Measurements from ENCODE around the gene S100P. TPM values are rescaled to one million over a fixed set of nuclear protein-coding genes. Genes with fewer than 3 reads are reported as not detected.
"Not testable (repeated sequence)": the region's sequence is repeated elsewhere in the genome, so short reads cannot be mapped to it uniquely, and the experiment has no call there.

Gene S100P
- total RNA-seq, 2 experiments from 2014 or later, result 165 to 176 TPM

DNA sequence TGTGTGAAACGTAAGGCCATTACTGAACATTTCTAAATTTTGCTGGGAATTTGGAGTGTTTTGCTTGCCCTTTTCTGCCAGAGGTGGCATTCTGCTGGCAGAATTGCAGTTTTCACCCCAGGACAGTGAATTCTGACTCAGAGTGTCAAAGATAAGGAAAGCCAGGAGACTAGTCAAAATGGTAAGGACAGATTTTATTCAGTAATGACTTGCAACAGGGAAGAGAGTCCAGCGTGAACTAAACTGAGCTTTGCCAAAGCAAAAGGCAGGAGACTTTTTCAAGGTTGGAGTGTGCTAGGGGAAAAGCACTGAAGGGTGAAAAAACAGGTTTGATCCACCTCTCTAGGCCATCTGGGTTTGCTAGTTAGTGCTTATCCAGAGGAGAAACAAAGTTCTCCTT is 33.8 kb upstream of the S100P start:
- CTCF ChIA-PET, result interaction anchor here (1.1 to 2.0 kb wide), 3 partner anchors 15 to 214 kb away, joined by 3 to 9 read pairs (median 8); no protein-coding TSS in a partner anchor
- peaks cover 2% of the 10 kb centered on the region for H3K9me3 Mint-ChIP-seq
- H3K27ac Mint-ChIP-seq, result no peak overlapping the region
- H3K4me1 Mint-ChIP-seq, result peaks cover 8% of the 10 kb centered on the region
- POLR2A ChIA-PET, result interaction anchor here (3.3 kb wide), 1 partner anchor 14 kb away, joined by 17 read pairs; a partner anchor contains a TSS
- H3K36me3 Mint-ChIP-seq (ENCODE audit: low read depth), result no peaks in the 10 kb centered on the region
- no peak overlapping the region for H3K4me3 Mint-ChIP-seq
- H3K27me3 Mint-ChIP-seq, result peaks cover 45% of the 10 kb centered on the region
- no peak for DNase-seq

DNA sequence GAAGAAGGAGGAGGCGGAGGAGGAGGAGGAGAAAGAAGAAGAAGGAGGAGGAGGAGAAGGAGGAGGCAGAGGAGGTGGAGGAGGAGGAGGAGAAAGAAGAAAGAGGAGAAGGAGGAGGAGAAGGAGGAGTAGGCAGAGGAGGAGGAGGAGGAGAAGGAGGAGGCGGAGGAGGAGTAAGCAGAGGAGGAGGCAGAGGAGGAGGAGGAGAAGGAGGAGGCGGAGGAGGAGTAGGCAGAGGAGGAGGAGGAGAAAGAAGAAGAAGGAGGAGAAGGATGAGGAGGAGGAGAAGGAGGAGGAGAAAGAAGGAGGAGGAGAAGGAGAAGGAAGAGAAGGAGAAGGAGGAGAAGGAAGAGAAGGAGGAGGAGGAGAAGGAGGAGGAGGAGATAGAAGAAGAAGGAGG is 33.2 kb upstream of the S100P start:
- no peak overlapping the region for H3K4me3 Mint-ChIP-seq
- no peak overlapping the region for H3K27ac Mint-ChIP-seq
- no peak for DNase-seq
- peaks cover 45% of the 10 kb centered on the region for H3K27me3 Mint-ChIP-seq
- H3K36me3 Mint-ChIP-seq (ENCODE audit: low read depth), result no peaks in the 10 kb centered on the region
- POLR2A ChIA-PET, result interaction anchor here (3.3 kb wide), 1 partner anchor 14 kb away, joined by 17 read pairs; a partner anchor contains a TSS
- peaks cover 2% of the 10 kb centered on the region for H3K9me3 Mint-ChIP-seq
- H3K4me1 Mint-ChIP-seq, result peaks cover 8% of the 10 kb centered on the region
- CTCF ChIA-PET, result no interaction called here

DNA sequence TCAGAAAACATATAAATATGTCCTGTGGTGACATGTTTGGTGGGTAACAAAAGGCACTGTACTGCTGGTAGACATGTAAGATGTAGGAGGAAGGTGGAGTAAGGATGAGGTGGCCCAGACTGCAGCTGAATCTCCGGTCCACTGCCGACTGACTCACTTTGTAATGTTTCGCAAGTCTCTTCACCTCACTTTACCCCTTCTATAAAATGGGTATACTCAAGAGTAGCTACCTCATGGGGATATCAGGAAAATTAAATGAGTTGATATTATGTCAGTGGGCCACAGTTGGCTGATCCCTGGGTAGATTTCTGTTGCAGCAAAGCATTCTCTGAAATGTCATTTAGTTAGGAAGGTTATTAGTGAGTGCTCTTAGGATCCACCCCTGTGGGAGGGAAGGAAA is 31.1 kb upstream of the S100P start:
- CTCF ChIA-PET, result interaction anchor here (0.5 to 1.0 kb wide), 2 partner anchors 11 to 211 kb away, joined by 3 to 4 read pairs; no protein-coding TSS in a partner anchor
- Mint-ChIP-seq H3K27ac (no peak overlapping the region), H3K36me3 (ENCODE audit: low read depth) (no peaks in the 10 kb centered on the region), H3K9me3 (no peaks in the 10 kb centered on the region), H3K4me1 (peaks cover 8% of the 10 kb centered on the region), H3K27me3 (peaks cover 45% of the 10 kb centered on the region), H3K4me3 (no peak overlapping the region)
- no peak for DNase-seq
- POLR2A ChIA-PET, result interaction anchor here (2.2 to 2.5 kb wide), 2 partner anchors 20 to 22 kb away, joined by 10 read pairs; partner anchors contain the start of gene MRFAP1

- POLR2A ChIA-PET, result interaction anchor here (1.0 to 2.8 kb wide), 5 partner anchors 10 to 53 kb away, joined by 3 to 20 read pairs (median 10); partner anchors contain the start of gene MRFAP1
- no peak overlapping the region for H3K27ac Mint-ChIP-seq
- peaks cover 39% of the 10 kb centered on the region for H3K27me3 Mint-ChIP-seq
- no peaks in the 10 kb centered on the region for H3K36me3 Mint-ChIP-seq (ENCODE audit: low read depth)
- CTCF ChIA-PET, result interaction anchor here (1.0 to 1.6 kb wide), 7 partner anchors 9 to 53 kb away, joined by 3 to 6 read pairs (median 4); partner anchors contain the start of gene MRFAP1L1
- no peak for DNase-seq
- peak overlapping the region; percentile 32 for H3K4me3 Mint-ChIP-seq
- peaks cover 5% of the 10 kb centered on the region for H3K4me1 Mint-ChIP-seq
- H3K9me3 Mint-ChIP-seq, result no peaks in the 10 kb centered on the region
Measured at GRCh38 chr4:6663596-6664393, 29.9 kb upstream of the S100P start.

- Mint-ChIP-seq H3K27ac (no peak overlapping the region), H3K4me1 (no peaks in the 10 kb centered on the region), H3K4me3 (no peak overlapping the region), H3K27me3 (peaks cover 33% of the 10 kb centered on the region), H3K36me3 (ENCODE audit: low read depth) (no peaks in the 10 kb centered on the region), H3K9me3 (no peaks in the 10 kb centered on the region)
- no peak for DNase-seq
- CTCF ChIA-PET, result interaction anchor here (1.0 kb wide), 1 partner anchor 24 kb away, joined by 3 read pairs; no protein-coding TSS in a partner anchor
- POLR2A ChIA-PET, result interaction anchor here (2.5 to 2.8 kb wide), 2 partner anchors 8 to 25 kb away, joined by 10 to 20 read pairs; partner anchors contain the start of gene MRFAP1
Measured at GRCh38 chr4:6665320-6665654, 28.4 kb upstream of the S100P start.

DNA sequence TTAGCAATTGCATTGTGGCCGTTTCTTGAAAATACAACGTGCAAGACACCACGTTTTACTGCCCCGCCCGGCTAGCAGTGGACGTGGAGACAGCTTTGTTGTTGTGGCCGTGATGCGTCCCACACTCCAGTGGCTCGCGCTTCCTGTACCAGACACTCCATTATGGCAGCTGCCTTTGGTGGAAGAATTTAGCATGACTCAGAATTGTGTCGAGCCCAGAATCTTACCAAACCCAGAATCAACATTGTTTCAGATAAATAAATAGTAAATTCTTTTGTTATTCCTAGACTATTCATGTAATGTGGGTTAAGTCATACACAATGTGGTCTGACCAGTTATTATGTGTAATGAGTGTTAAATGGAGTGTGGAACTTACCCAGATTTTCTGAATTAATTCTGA is 25.3 kb upstream of the S100P start:
- H3K4me1 Mint-ChIP-seq, result peaks cover 4% of the 10 kb centered on the region
- H3K36me3 Mint-ChIP-seq (ENCODE audit: low read depth), result no peaks in the 10 kb centered on the region
- peaks cover 6% of the 10 kb centered on the region for H3K27me3 Mint-ChIP-seq
- no peak for DNase-seq
- ChIA-PET POLR2A (no interaction called here), CTCF (no interaction called here)
- H3K4me3 Mint-ChIP-seq, result no peak overlapping the region
- H3K27ac Mint-ChIP-seq, result no peak overlapping the region
- H3K9me3 Mint-ChIP-seq, result no peaks in the 10 kb centered on the region

- Mint-ChIP-seq H3K27me3 (no peaks in the 10 kb centered on the region), H3K9me3 (no peaks in the 10 kb centered on the region), H3K4me1 (peaks cover 28% of the 10 kb centered on the region), H3K27ac (no peak overlapping the region), H3K36me3 (ENCODE audit: low read depth) (peaks cover 29% of the 10 kb centered on the region), H3K4me3 (no peak overlapping the region)
- ChIA-PET POLR2A (interaction anchor here (1.1 to 8.1 kb wide), 4 partner anchors 20 to 38 kb away, joined by 3 to 374 read pairs (median 75); partner anchors contain the start of genes MRFAP1, MRFAP1L1 and S100P), CTCF (interaction anchor here (1.1 to 6.8 kb wide), 3 partner anchors 20 to 47 kb away, joined by 3 to 180 read pairs (median 74); partner anchors contain the start of genes BLOC1S4 and S100P)
- DNase-seq, result no peak
Measured at GRCh38 chr4:6671648-6672047, 22.0 kb upstream of the S100P start.

DNA sequence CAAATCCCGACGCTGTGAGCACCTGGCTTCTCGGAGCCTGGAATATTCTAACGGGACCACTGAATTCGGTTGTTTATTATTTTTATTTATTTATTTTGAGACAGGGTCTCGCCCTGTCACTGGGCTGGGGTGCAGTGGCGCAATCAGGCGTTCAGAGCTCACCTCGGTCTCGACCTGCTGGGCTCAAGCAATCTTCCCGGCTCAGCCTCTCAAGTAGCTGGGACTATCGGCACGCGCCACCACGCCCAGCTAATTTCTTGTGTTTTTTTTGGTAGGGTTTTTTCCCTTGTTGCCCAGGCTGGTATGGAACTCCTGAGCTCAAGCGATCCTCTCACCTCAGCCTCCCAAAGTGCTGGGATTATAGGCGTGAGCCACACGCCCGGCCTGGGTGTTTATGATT is 21.5 kb upstream of the S100P start:
- peaks cover 34% of the 10 kb centered on the region for H3K36me3 Mint-ChIP-seq (ENCODE audit: low read depth)
- no peaks in the 10 kb centered on the region for H3K27me3 Mint-ChIP-seq
- H3K4me1 Mint-ChIP-seq, result peaks cover 33% of the 10 kb centered on the region
- H3K27ac Mint-ChIP-seq, result no peak overlapping the region
- POLR2A ChIA-PET, result interaction anchor here (1.1 to 8.1 kb wide), 7 partner anchors 8 to 237 kb away, joined by 3 to 374 read pairs (median 20); partner anchors contain the start of genes BLOC1S4, MRFAP1, MRFAP1L1 and S100P
- no peak overlapping the region for H3K4me3 Mint-ChIP-seq
- no peak for DNase-seq
- no peaks in the 10 kb centered on the region for H3K9me3 Mint-ChIP-seq
- CTCF ChIA-PET, result interaction anchor here (1.1 to 6.8 kb wide), 3 partner anchors 20 to 46 kb away, joined by 3 to 180 read pairs (median 74); partner anchors contain the start of genes BLOC1S4 and S100P

- not testable (repeated sequence) for H3K27me3 Mint-ChIP-seq, H3K9me3 Mint-ChIP-seq, DNase-seq, H3K4me3 Mint-ChIP-seq, H3K27ac Mint-ChIP-seq
- Mint-ChIP-seq H3K4me1 (peaks cover 39% of the 10 kb centered on the region), H3K36me3 (ENCODE audit: low read depth) (peaks cover 39% of the 10 kb centered on the region)
- ChIA-PET CTCF (interaction anchor here (1.0 to 6.8 kb wide), 10 partner anchors 8 to 395 kb away, joined by 3 to 180 read pairs (median 28); partner anchors contain the start of genes BLOC1S4, GRPEL1, MRFAP1 and MRFAP1L1), POLR2A (interaction anchor here (0.8 to 8.1 kb wide), 21 partner anchors 8 to 492 kb away, joined by 3 to 374 read pairs (median 6); partner anchors contain the start of genes BLOC1S4, GRPEL1, MAN2B2 and MRFAP1)
Measured at GRCh38 chr4:6672541-6673190, 21.0 kb upstream of the S100P start.

- peak; percentile 58 for DNase-seq
- ChIA-PET POLR2A (interaction anchor here (0.8 to 8.1 kb wide), 24 partner anchors 9 to 493 kb away, joined by 3 to 374 read pairs (median 6); partner anchors contain the start of genes BLOC1S4, GRPEL1, MAN2B2 and MRFAP1), CTCF (interaction anchor here (1.0 to 6.8 kb wide), 10 partner anchors 9 to 395 kb away, joined by 3 to 180 read pairs (median 28); partner anchors contain the start of genes BLOC1S4, GRPEL1, MRFAP1 and MRFAP1L1)
- H3K27me3 Mint-ChIP-seq, H3K9me3 Mint-ChIP-seq: not testable (repeated sequence)
- peaks cover 41% of the 10 kb centered on the region for H3K36me3 Mint-ChIP-seq (ENCODE audit: low read depth)
- H3K27ac Mint-ChIP-seq, result peak overlapping the region; percentile 96
- peaks cover 41% of the 10 kb centered on the region for H3K4me1 Mint-ChIP-seq
- peak overlapping the region; percentile 97 for H3K4me3 Mint-ChIP-seq
Measured at GRCh38 chr4:6673191-6673659, 20.5 kb upstream of the S100P start.

DNA sequence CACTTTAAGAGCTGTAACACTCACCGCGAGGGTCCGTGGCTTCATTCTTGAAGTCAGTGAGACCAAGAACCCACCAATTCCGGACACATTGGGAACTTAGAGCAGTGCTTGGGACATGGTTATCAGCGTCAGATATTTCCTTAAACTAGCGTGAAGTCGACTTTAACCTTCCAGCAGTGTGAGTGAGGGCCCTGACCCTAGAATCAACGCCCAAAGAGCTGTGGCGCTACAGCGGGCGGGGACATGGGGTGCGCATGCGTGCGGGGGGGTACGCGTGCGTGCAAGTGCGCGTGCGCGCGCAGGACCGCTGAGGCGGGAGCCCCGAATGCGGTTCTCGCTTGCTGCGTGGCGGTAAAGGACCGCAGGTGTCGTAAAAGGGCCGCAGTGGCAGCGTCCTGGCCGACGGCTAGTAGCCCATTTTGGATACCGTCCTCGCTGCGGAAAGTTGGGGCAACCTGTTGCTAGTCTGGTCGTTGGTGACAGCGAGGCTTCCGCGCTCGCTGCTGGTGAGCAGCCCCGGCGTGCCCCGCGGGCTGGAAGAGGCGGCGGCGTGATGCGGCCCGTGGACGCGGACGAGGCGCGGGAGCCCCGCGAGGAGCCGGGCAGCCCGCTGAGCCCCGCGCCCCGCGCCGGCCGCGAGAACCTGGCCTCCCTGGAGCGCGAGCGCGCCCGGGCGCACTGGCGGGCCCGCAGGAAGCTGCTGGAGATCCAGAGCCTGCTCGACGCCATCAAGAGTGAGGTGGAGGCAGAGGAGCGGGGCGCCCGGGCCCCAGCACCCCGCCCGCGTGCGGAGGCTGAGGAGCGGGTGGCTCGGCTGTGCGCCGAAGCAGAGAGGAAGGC is 19.8 kb upstream of the S100P start:
- H3K9me3 Mint-ChIP-seq, result no peaks in the 10 kb centered on the region
- ChIA-PET POLR2A (interaction anchor here (0.6 to 8.1 kb wide), 35 partner anchors 10 to 493 kb away, joined by 3 to 374 read pairs (median 5); partner anchors contain the start of genes BLOC1S4, GRPEL1, MAN2B2 and MRFAP1), CTCF (interaction anchor here (1.0 to 6.8 kb wide), 18 partner anchors 10 to 396 kb away, joined by 3 to 180 read pairs (median 7); partner anchors contain the start of genes BLOC1S4, GRPEL1, MAN2B2 and MRFAP1)
- peak overlapping the region; percentile 96 for H3K27ac Mint-ChIP-seq
- H3K4me3 Mint-ChIP-seq, result peak overlapping the region; percentile 97
- peaks cover 48% of the 10 kb centered on the region for H3K4me1 Mint-ChIP-seq
- peak; percentile 95 for DNase-seq
- peaks cover 48% of the 10 kb centered on the region for H3K36me3 Mint-ChIP-seq (ENCODE audit: low read depth)
- H3K27me3 Mint-ChIP-seq, result no peaks in the 10 kb centered on the region
